Measurements from ENCODE around the gene DAP.

The DAP gene

DNA sequence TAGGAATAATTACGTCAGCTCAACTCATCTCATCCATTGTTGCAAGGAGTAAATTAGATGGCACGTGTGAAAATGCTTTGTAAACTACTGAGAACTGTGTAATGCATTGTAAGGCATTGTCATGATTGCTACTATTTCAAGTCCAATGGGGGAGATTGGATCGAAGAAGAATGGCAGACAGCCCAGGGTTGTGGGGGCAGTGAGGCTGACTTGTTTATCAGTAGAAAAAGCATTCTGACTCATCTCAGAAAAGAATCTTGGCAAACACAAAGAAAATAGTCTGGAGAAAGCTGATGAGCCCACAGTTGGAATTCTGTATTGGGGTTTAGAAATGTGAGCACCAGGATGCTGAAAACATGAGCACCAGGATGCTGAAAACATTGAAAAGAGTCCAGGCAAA lies 28.0 kb upstream of the DAP start:
- peak; percentile 88 for ATAC-seq
- no peak for TF ChIP-seq ZNF565 (CRISPR knock-in tag; conservative IDR thresholded peaks at IDR 0.05; ENCODE audit: low read depth)
- TF ChIP-seq GLIS3 (CRISPR knock-in tag; IDR thresholded peaks at IDR 0.05) = no peak
- no peak for TF ChIP-seq PPARA (CRISPR knock-in tag; IDR thresholded peaks at IDR 0.05; ENCODE audit: borderline replicate concordance)
- TF ChIP-seq ZNF70 (CRISPR knock-in tag; IDR thresholded peaks at IDR 0.05) = no peak
- no peak for TF ChIP-seq ESRRG (CRISPR knock-in tag; IDR thresholded peaks at IDR 0.05)
- TF ChIP-seq, protein P1, sequence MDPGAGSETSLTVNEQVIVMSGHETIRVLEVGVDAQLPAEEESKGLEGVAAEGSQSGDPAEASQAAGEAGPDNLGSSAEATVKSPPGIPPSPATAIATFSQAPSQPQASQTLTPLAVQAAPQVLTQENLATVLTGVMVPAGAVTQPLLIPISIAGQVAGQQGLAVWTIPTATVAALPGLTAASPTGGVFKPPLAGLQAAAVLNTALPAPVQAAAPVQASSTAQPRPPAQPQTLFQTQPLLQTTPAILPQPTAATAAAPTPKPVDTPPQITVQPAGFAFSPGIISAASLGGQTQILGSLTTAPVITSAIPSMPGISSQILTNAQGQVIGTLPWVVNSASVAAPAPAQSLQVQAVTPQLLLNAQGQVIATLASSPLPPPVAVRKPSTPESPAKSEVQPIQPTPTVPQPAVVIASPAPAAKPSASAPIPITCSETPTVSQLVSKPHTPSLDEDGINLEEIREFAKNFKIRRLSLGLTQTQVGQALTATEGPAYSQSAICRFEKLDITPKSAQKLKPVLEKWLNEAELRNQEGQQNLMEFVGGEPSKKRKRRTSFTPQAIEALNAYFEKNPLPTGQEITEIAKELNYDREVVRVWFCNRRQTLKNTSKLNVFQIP (CRISPR knock-in tag; IDR thresholded peaks at IDR 0.05; ENCODE audit: borderline replicate concordance, low read depth) = no peak
- no peak for TF ChIP-seq ZC3H10 (CRISPR knock-in tag; IDR thresholded peaks at IDR 0.05)
- no peak for TF ChIP-seq TOX (CRISPR knock-in tag; IDR thresholded peaks at IDR 0.05; ENCODE audit: borderline replicate concordance)
- TF ChIP-seq SNAI2 (CRISPR knock-in tag; IDR thresholded peaks at IDR 0.05) = no peak
- no peak for TF ChIP-seq RARB (CRISPR knock-in tag; IDR thresholded peaks at IDR 0.05)
- TF ChIP-seq, protein P2, sequence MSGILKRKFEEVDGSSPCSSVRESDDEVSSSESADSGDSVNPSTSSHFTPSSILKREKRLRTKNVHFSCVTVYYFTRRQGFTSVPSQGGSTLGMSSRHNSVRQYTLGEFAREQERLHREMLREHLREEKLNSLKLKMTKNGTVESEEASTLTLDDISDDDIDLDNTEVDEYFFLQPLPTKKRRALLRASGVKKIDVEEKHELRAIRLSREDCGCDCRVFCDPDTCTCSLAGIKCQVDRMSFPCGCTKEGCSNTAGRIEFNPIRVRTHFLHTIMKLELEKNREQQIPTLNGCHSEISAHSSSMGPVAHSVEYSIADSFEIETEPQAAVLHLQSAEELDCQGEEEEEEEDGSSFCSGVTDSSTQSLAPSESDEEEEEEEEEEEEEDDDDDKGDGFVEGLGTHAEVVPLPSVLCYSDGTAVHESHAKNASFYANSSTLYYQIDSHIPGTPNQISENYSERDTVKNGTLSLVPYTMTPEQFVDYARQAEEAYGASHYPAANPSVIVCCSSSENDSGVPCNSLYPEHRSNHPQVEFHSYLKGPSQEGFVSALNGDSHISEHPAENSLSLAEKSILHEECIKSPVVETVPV (CRISPR knock-in tag; IDR thresholded peaks at IDR 0.05) = no peak
- TF ChIP-seq, protein P3, sequence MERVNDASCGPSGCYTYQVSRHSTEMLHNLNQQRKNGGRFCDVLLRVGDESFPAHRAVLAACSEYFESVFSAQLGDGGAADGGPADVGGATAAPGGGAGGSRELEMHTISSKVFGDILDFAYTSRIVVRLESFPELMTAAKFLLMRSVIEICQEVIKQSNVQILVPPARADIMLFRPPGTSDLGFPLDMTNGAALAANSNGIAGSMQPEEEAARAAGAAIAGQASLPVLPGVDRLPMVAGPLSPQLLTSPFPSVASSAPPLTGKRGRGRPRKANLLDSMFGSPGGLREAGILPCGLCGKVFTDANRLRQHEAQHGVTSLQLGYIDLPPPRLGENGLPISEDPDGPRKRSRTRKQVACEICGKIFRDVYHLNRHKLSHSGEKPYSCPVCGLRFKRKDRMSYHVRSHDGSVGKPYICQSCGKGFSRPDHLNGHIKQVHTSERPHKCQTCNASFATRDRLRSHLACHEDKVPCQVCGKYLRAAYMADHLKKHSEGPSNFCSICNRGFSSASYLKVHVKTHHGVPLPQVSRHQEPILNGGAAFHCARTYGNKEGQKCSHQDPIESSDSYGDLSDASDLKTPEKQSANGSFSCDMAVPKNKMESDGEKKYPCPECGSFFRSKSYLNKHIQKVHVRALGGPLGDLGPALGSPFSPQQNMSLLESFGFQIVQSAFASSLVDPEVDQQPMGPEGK (CRISPR knock-in tag; IDR thresholded peaks at IDR 0.05; ENCODE audit: borderline replicate concordance) = no peak
- TF ChIP-seq, protein P4, sequence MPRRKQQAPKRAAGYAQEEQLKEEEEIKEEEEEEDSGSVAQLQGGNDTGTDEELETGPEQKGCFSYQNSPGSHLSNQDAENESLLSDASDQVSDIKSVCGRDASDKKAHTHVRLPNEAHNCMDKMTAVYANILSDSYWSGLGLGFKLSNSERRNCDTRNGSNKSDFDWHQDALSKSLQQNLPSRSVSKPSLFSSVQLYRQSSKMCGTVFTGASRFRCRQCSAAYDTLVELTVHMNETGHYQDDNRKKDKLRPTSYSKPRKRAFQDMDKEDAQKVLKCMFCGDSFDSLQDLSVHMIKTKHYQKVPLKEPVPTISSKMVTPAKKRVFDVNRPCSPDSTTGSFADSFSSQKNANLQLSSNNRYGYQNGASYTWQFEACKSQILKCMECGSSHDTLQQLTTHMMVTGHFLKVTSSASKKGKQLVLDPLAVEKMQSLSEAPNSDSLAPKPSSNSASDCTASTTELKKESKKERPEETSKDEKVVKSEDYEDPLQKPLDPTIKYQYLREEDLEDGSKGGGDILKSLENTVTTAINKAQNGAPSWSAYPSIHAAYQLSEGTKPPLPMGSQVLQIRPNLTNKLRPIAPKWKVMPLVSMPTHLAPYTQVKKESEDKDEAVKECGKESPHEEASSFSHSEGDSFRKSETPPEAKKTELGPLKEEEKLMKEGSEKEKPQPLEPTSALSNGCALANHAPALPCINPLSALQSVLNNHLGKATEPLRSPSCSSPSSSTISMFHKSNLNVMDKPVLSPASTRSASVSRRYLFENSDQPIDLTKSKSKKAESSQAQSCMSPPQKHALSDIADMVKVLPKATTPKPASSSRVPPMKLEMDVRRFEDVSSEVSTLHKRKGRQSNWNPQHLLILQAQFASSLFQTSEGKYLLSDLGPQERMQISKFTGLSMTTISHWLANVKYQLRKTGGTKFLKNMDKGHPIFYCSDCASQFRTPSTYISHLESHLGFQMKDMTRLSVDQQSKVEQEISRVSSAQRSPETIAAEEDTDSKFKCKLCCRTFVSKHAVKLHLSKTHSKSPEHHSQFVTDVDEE (CRISPR knock-in tag; IDR thresholded peaks at IDR 0.05) = no peak
- no peak for TF ChIP-seq ARNTL (CRISPR knock-in tag; IDR thresholded peaks at IDR 0.05; ENCODE audit: borderline replicate concordance, low read depth)

DNA sequence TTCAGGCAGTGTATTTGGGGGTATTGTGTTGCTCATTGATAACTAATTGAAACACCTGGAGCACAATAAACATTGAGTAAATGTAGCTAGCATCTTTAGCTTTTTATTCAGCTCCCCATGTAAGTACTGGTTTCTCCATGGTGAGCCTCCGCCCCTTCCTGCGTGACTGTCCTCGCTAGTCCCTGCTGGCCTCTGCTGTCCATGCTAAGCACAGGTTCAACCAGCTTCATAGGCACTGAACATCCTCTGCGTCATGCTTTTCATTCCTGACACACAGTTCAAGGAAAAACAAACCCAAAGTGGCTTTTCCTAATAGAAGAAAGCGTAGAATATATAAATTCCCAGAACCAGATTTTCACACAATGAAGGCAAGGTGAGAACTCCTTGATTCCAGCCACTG lies 27.3 kb upstream of the DAP start:
- ATAC-seq = no peak
- TF ChIP-seq TCF4 (CRISPR knock-in tag; IDR thresholded peaks at IDR 0.05; ENCODE audit: borderline replicate concordance) (no peak), OSR1 (CRISPR knock-in tag; IDR thresholded peaks at IDR 0.05) (no peak), TOX (CRISPR knock-in tag; IDR thresholded peaks at IDR 0.05; ENCODE audit: borderline replicate concordance) (no peak), ESRRG (CRISPR knock-in tag; IDR thresholded peaks at IDR 0.05) (no peak), ZFP30 (CRISPR knock-in tag; IDR thresholded peaks at IDR 0.05) (no peak), BACH2 (CRISPR knock-in tag; IDR thresholded peaks at IDR 0.05; ENCODE audit: borderline replicate concordance) (no peak), ZC3H10 (CRISPR knock-in tag; IDR thresholded peaks at IDR 0.05) (no peak), GLIS3 (CRISPR knock-in tag; IDR thresholded peaks at IDR 0.05) (no peak), ARNTL (CRISPR knock-in tag; IDR thresholded peaks at IDR 0.05; ENCODE audit: borderline replicate concordance, low read depth) (no peak), CSDC2 (CRISPR knock-in tag; IDR thresholded peaks at IDR 0.05) (no peak)
- TF ChIP-seq, protein P2 (CRISPR knock-in tag; IDR thresholded peaks at IDR 0.05) = no peak
- TF ChIP-seq, protein P3 (CRISPR knock-in tag; IDR thresholded peaks at IDR 0.05; ENCODE audit: borderline replicate concordance) = no peak
- TF ChIP-seq, protein P1 (CRISPR knock-in tag; IDR thresholded peaks at IDR 0.05; ENCODE audit: borderline replicate concordance, low read depth) = no peak

All from SK-N-SH treated with all-trans-retinoic acid at 6 μM for 48 hours (cell line).